ENCODE data around the gene EMILIN2. TPM values are rescaled to one million over a fixed set of nuclear protein-coding genes. Genes with fewer than 3 reads are reported as not detected.

The EMILIN2 gene
- 1 to 10 TPM; 3.2 to 3.3 TPM for total RNA-seq
- 13.8 TPM for polyA plus RNA-seq (2013, experiment 1 of 2)
- polyA plus RNA-seq (2013, experiment 2 of 2): 13.7 TPM
- 4.1 to 50.4 (median 14.4) reads per million in 172 experiments for total RNA-seq

- TF ChIP-seq, protein P1, sequence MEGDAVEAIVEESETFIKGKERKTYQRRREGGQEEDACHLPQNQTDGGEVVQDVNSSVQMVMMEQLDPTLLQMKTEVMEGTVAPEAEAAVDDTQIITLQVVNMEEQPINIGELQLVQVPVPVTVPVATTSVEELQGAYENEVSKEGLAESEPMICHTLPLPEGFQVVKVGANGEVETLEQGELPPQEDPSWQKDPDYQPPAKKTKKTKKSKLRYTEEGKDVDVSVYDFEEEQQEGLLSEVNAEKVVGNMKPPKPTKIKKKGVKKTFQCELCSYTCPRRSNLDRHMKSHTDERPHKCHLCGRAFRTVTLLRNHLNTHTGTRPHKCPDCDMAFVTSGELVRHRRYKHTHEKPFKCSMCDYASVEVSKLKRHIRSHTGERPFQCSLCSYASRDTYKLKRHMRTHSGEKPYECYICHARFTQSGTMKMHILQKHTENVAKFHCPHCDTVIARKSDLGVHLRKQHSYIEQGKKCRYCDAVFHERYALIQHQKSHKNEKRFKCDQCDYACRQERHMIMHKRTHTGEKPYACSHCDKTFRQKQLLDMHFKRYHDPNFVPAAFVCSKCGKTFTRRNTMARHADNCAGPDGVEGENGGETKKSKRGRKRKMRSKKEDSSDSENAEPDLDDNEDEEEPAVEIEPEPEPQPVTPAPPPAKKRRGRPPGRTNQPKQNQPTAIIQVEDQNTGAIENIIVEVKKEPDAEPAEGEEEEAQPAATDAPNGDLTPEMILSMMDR (IDR thresholded peaks at IDR 0.05): no peak
- Histone ChIP-seq H3K4me1 (ENCODE audit: insufficient read depth, low read length) (peaks cover 23% of the 10 kb centered on the region), H3K27me3 (ENCODE audit: control insufficient read depth in 1 of 2, insufficient read depth in 2 of 2, low read length in 2 of 2) (peaks cover 39 to 43% of the 10 kb centered on the region in 2 experiments), H3K4me3 (ENCODE audit: low read length) (peak within 1 kb of the TSS; percentile 55), H3K27ac (ENCODE audit: low read depth in 1 of 2, low read length in 2 of 2) (no peak within 1 kb of the TSS), H3K9me3 (ENCODE audit: control insufficient read depth in 1 of 2, insufficient read depth in 1 of 2, low read length in 2 of 2) (peaks cover 0 to 3% of the 10 kb centered on the region in 2 experiments), H3K36me3 (ENCODE audit: insufficient read depth, low read length) (no peaks in the 10 kb centered on the region)
- Mint-ChIP-seq H3K36me3 (ENCODE audit: low read depth) (no peaks in the 10 kb centered on the region), H3K4me3 (peak within 1 kb of the TSS; percentile 91), H3K27me3 (peaks cover 78% of the 10 kb centered on the region), H3K9me3 (no peaks in the 10 kb centered on the region), H3K27ac (no peak within 1 kb of the TSS), H3K4me1 (ENCODE audit: low read depth) (peaks cover 19% of the 10 kb centered on the region)
- ATAC-seq (ENCODE audit: poor library complexity) (peak; percentile 48), DNase-seq (peak in 13 of 14 experiments; percentile 19 to 76 (median 32))
- ChIA-PET POLR2A (no interaction called here), CTCF (interaction anchor here (1.2 kb wide), 1 partner anchor 38 kb away, joined by 3 read pairs; no protein-coding TSS in a partner anchor)
- intact Hi-C loops (cut with DNase I, micrococcal nuclease): no loop called here
These were observed at the start of gene EMILIN2 for GRCh38 chr18:2846636-2847316. Gene EMILIN2 (plus strand): TSS chr18:2847006. CDS start chr18:2847189, 183 bp downstream.

GRCh38 chr18:2797951-2798350 lies 48.9 kb upstream of the EMILIN2 start:
- intact Hi-C loops (cut with DNase I, micrococcal nuclease): loop anchor here in 1 of 2 experiments (10.0 kb wide), 1 partner anchor 187 kb away; no protein-coding TSS in a partner anchor
- ATAC-seq (ENCODE audit: poor library complexity): no peak
- Mint-ChIP-seq H3K9me3 (no peaks in the 10 kb centered on the region), H3K4me3 (no peak overlapping the region), H3K36me3 (ENCODE audit: low read depth) (peaks cover 92% of the 10 kb centered on the region), H3K27me3 (no peaks in the 10 kb centered on the region), H3K27ac (no peak overlapping the region), H3K4me1 (ENCODE audit: low read depth) (peaks cover 13% of the 10 kb centered on the region)
- H3K9me3 ChIP-seq (ENCODE audit: control insufficient read depth in 1 of 2, insufficient read depth in 1 of 2, low read length in 2 of 2): no peaks in the 10 kb centered on the region
- H3K4me3 ChIP-seq (ENCODE audit: low read length): no peak overlapping the region
- POLR2A ChIA-PET: no interaction called here
- TF ChIP-seq, protein P1 (IDR thresholded peaks at IDR 0.05): no peak
- H3K4me1 ChIP-seq (ENCODE audit: insufficient read depth, low read length): no peaks in the 10 kb centered on the region
- CTCF ChIA-PET: interaction anchor here (0.6 kb wide), 1 partner anchor 41 kb away, joined by 3 read pairs; no protein-coding TSS in a partner anchor
- H3K27me3 ChIP-seq (ENCODE audit: control insufficient read depth in 1 of 2, insufficient read depth in 2 of 2, low read length in 2 of 2): no peaks in the 10 kb centered on the region
- no peak overlapping the region for H3K27ac ChIP-seq (ENCODE audit: low read depth in 1 of 2, low read length in 2 of 2)
- peaks cover 81% of the 10 kb centered on the region for H3K36me3 ChIP-seq (ENCODE audit: insufficient read depth, low read length)
- DNase-seq: no peak

- Mint-ChIP-seq H3K36me3 (ENCODE audit: low read depth) (peaks cover 92% of the 10 kb centered on the region), H3K4me1 (ENCODE audit: low read depth) (peaks cover 13% of the 10 kb centered on the region), H3K27ac (no peak overlapping the region), H3K27me3 (no peaks in the 10 kb centered on the region), H3K4me3 (no peak overlapping the region), H3K9me3 (no peaks in the 10 kb centered on the region)
- CTCF ChIA-PET: no interaction called here
- DNase-seq: no peak
- Histone ChIP-seq H3K9me3 (ENCODE audit: control insufficient read depth in 1 of 2, insufficient read depth in 1 of 2, low read length in 2 of 2) (no peaks in the 10 kb centered on the region), H3K4me1 (ENCODE audit: insufficient read depth, low read length) (no peaks in the 10 kb centered on the region), H3K27me3 (ENCODE audit: control insufficient read depth in 1 of 2, insufficient read depth in 2 of 2, low read length in 2 of 2) (no peaks in the 10 kb centered on the region), H3K36me3 (ENCODE audit: insufficient read depth, low read length) (peaks cover 81% of the 10 kb centered on the region), H3K4me3 (ENCODE audit: low read length) (no peak overlapping the region), H3K27ac (ENCODE audit: low read depth in 1 of 2, low read length in 2 of 2) (no peak overlapping the region)
- POLR2A ChIA-PET: no interaction called here
- no peak for ATAC-seq (ENCODE audit: poor library complexity)
- TF ChIP-seq, protein P1 (IDR thresholded peaks at IDR 0.05): no peak
- intact Hi-C loops (cut with DNase I, micrococcal nuclease): loop anchor here in 1 of 2 experiments (10.0 kb wide), 1 partner anchor 185 kb away; no protein-coding TSS in a partner anchor
These were observed 47.4 kb upstream of the EMILIN2 start for GRCh38 chr18:2799369-2799768.
